HG03442 (cell line): ENCODE data around the gene PSD2.

Experiments
- ATAC-seq: cut with Tn5 transposase; IDR thresholded peaks from one replicate; pipeline ENCODE4 v1.9.1; 2021; ENCODE audit warnings: mild to moderate bottlenecking, moderate library complexity; ENCODE audit not compliant: unreplicated experiment

Gene PSD2

DNA sequence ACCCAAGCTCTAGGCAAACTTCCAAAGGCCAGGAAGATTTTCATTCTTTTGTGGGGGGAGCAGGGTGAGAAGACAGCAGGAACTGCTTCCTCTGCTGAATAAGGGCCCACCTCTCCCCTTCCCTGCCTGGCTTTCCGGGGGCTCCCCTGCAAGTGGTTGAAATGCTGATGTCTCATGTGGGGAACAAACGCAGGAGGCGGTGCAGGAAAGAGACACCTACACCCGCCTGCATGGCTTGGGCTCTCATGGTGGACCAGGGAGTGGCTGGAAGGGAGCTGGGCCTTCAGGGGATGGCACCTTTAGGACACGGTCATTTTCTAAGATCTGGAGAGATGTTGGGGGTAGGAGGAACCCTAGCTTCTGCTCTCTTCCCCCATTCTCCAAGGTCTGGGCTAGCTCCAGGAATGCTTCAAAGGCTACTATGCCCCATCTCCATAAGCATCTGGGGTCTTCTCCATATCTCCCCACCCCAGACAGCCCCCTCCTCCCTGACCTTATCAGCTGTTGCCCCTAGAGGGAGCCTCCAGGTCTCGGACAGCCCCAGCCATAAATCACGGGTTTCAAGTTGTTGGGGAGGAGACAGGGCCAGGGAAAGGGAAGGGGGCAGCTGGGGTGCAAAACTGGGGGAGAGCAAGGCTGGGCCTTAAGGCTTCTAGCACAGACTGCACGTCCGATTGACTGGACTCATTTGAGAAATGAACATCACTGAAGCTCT is 76.6 kb downstream of the PSD2 start:
- ATAC-seq = no peak

- no peak for ATAC-seq
Measured at GRCh38 chr5:139872851-139873794, 77.5 kb downstream of the PSD2 start.

- no peak for ATAC-seq
Measured at GRCh38 chr5:139875957-139876356, 80.3 kb downstream of the PSD2 start.

- no peak for ATAC-seq
Measured at GRCh38 chr5:139877129-139877597, 81.6 kb downstream of the PSD2 start.

GRCh38 chr5:139878093-139878492 is 82.5 kb downstream of the PSD2 start:
- ATAC-seq = no peak

DNA sequence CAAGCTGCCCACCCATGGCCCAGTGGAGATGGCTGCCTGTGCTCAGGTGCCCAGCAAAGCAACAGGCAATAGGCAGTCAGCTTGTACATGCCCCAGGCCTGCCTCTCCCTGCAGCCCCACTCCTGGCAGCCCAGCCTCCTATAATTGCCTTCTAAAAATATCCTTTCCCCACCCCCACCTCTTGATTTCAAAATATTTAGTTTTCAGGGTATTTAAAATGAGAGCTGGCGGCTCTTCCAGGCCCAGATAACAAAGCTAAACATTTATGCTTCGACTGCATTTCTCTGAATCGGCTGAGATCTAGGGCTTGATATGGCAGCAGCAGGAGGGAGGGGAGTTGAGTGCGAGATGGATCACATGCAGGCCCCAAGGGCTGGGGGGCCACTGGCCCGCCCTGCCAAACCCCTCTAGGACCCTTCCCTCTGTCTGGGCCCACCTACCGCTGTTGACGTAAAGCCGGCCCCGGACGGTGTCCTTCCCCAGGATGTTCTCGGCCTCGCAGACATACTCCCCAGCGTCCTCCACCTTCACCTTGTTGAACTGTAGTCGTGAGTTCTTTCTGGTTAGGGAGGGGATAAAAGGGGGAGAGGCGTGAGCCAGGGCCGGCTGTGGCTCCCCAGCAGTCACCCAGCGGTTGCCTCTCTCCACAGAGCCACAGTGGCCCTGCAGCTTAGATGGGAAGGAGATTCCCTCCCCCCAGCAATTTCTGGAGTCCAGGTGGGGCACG is 85.0 kb downstream of the PSD2 start:
- no peak for ATAC-seq

DNA sequence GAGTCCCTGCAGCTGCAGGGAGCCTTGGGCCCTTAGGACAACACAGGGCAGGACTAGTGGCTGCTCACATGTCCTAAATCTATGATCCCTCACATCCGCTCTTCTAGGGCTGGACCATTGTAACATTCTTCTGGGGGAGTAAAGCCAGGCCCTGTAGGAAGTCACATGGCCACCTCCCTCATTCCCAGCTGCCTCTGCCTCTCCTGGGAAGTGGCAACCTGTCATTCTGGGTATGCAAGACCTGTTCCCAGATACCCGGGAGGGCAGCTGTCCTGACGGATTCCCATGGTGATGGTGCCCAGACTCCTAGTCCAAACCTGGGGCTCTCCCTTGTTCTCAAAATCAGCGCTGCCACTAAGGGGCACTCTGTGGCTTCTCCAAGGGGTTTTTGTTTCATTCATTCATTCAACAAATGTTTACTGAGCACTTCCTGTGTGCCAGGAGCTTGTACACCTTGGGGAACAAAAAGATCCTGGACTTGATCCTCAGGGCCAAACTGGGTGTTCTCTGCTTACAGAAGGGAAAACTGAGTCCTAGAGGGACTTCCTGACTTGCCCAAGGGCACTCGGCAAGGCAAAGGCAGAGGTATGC is 85.6 kb downstream of the PSD2 start:
- no peak for ATAC-seq

DNA sequence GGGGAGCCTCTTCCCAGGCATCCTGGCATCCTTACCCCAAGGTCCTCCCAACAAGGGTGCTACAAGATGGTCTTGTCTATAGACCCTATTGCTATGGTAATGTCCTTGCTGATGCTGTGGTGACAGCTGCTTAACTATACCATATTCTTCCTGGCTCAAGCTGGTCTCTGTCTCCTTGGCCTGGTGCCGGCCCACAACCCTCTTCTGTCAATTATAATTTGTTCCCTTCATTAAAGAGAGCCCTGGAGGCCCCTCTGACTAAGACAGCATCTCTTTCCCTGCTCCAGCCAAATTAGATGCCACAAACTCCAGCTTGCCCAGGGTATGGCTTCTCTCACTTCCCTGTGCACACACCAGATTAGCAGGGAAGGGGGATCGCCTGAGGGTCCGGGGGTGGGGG is 86.7 kb downstream of the PSD2 start:
- no peak for ATAC-seq

- no peak for ATAC-seq
Measured at GRCh38 chr5:139882961-139883539, 87.4 kb downstream of the PSD2 start.

GRCh38 chr5:139884144-139884543 is 88.5 kb downstream of the PSD2 start:
- no peak for ATAC-seq

- ATAC-seq = no peak
Measured at GRCh38 chr5:139884734-139885133, 89.1 kb downstream of the PSD2 start.

- ATAC-seq = no peak
Measured at GRCh38 chr5:139885172-139885856, 89.7 kb downstream of the PSD2 start.

GRCh38 chr5:139885857-139886208 is 90.2 kb downstream of the PSD2 start:
- no peak for ATAC-seq

GRCh38 chr5:139886213-139886612 is 90.6 kb downstream of the PSD2 start:
- ATAC-seq = no peak

- no peak for ATAC-seq
Measured at GRCh38 chr5:139888370-139888769, 92.8 kb downstream of the PSD2 start.

GRCh38 chr5:139889410-139889809 is 93.8 kb downstream of the PSD2 start:
- no peak for ATAC-seq

- no peak for ATAC-seq
Measured at GRCh38 chr5:139893873-139894272, 98.3 kb downstream of the PSD2 start.
